GM20431 (cell line): ENCODE measurements around the gene ITPRID1.
"Not testable (repeated sequence)": the region's sequence is repeated elsewhere in the genome, so short reads cannot be mapped to it uniquely, and the experiment has no call there.

Source experiments
- in situ Hi-C: fragments of 300-500 bp; cut with MseI, MboI; formaldehyde crosslinking; loops from one replicate; pipeline ENCODE4 v1.15.0; 2020; ENCODE audit warnings: low sequenced_read_pairs; ENCODE audit not compliant: unreplicated experiment

The ITPRID1 gene

GRCh38 chr7:31512166-31512565, 1.7 kb upstream of the ITPRID1 start:
- in situ Hi-C loops, result no loop called here

DNA sequence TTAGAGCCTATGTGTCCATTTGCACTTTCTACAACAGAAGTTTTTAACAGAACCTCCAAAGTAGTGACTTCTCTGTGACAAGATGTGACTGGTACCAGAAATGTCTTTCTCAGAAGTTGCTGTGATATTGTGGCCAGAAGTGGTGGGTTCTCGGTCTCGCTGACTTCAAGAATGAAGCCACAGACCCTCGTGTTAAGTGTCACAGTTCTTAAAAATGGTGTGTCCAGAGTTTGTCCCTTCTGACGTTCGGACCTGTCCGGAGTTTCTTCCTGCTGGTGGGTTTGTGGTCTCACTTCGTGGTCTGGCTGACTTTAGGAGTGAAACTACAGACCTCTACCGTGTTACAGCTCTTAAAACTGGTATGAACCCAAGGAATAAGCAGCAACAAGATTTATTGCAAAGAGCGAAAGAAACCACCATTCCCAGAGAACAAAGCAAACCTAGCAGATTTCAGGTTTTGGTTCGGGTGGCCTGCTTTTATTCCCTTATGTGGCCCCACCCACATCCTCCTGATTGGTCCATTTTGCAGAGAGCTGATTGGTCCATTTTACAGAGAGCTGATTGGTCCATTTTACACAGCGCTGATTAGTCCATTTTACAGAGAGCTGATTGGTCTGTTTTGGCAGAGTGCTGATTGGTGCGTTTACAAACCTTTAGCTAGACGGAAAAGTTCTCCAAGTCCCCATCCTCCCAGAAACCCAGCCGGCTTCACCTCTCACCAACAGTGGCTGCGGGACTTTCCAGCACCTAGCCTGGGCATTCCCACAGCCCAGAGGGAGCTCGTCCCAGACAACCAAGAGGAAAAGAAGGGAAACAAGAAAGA, 3.0 kb downstream of the ITPRID1 start:
- in situ Hi-C loops, result no loop called here

GRCh38 chr7:31517513-31517912, 3.6 kb downstream of the ITPRID1 start:
- in situ Hi-C loops, result no loop called here

GRCh38 chr7:31518766-31519165, 4.9 kb downstream of the ITPRID1 start:
- in situ Hi-C loops, result no loop called here

DNA sequence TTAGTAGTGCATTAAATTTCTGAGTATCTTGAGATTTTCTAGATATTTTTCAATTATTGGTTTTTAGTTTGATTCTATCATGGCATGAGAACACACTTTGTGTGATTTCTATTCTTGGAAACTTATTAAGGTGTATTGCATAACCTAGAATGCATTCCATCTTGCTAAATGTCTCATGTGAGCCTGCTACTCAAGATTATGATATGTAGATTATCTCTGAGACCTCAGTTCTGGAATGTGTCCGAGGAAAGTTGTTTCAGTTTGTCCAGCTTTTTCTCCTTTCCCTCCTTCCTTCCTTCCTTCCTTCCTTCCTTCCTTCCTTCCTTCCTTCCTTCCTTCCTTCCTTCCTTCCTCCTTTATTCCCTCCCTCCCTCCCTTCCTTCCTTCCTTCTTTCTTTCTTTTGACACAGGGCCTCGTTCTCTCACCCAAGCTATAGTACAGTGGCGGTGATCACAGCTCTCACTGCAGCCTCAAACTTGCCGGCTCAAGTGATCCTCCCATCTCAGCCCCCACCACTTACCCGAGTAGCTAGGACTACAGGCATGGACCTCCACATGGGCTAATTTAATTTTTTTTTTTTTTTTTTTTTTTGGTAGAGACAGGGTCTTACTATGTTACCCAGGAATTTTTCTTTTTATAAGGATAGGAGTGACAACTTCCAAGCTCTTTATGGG, 7.6 kb downstream of the ITPRID1 start:
- in situ Hi-C loops, result no loop called here

GRCh38 chr7:31526864-31527263, 13.0 kb downstream of the ITPRID1 start:
- in situ Hi-C loops, result no loop called here

DNA sequence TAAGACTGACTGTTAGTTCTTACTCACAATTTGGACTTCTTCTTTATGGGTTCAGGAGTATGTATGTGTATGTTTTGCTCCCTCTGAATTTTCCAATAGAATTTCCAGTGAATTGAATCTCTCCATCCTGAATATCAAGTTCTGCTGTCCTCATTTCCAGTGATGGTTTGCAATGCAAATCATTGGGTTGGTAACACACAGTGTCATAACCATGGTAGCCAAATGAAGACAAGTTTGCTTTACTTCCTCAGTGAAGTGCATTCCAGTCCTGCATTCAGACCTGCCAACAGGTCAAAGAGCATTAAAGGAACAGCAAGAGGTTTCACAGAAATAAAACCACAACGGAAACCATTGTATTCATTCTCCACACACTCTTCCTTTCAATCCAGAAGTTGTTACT, 15.2 kb downstream of the ITPRID1 start:
- in situ Hi-C loops, result no loop called here

- in situ Hi-C loops, result not testable (repeated sequence)
Measured at GRCh38 chr7:31540651-31541185, 26.8 kb downstream of the ITPRID1 start.

DNA sequence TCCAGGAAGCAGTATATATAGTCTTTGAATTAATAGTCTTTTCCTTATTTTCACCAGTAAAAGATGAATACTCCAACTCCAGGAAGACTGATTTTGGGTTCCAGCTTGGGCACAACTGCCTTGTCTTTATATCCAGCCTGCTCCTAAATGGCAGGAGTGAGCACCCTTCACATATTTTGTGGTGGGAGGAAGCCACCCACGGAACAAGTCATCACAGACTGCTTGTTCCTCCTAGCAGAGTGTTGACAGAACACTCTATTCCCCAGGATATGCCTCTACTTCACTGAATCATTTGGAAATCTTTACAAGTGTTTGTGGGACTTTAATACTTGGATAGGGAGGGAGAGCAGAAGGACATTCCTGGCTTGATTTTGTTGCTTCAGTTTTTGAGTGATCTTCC, 31.7 kb downstream of the ITPRID1 start:
- in situ Hi-C loops, result no loop called here

- in situ Hi-C loops, result no loop called here
Measured at GRCh38 chr7:31549611-31550010, 35.7 kb downstream of the ITPRID1 start.

- in situ Hi-C loops, result no loop called here
Measured at GRCh38 chr7:31550432-31550831, 36.5 kb downstream of the ITPRID1 start.

- in situ Hi-C loops, result no loop called here
Measured at GRCh38 chr7:31553661-31554081, 39.8 kb downstream of the ITPRID1 start.

- in situ Hi-C loops, result no loop called here
Measured at GRCh38 chr7:31562002-31562401, 48.1 kb downstream of the ITPRID1 start.

- in situ Hi-C loops, result no loop called here
Measured at GRCh38 chr7:31563522-31563921, 49.6 kb downstream of the ITPRID1 start.

- in situ Hi-C loops, result no loop called here
Measured at GRCh38 chr7:31563951-31564350, 50.1 kb downstream of the ITPRID1 start.

DNA sequence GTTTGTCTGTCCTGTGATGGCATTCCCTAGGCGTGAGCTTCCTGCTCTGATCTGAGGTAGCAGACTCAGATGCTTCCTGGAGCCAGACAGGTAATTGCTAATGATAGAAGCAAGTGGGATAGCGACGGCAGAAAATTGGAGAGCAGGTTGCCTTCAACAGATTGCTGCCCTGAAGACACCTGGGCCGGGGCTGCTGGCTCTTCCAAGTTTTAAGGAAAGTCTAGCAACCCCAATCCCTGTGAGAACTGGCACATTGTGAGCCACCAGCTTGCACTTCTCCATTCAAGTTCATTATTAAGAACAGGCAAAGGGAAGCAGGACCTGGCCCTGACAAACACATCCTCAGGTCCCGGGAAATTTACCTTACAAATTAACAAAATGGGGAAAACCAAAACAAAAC, 50.8 kb downstream of the ITPRID1 start:
- in situ Hi-C loops, result no loop called here

GRCh38 chr7:31569528-31569927, 55.6 kb downstream of the ITPRID1 start:
- in situ Hi-C loops, result no loop called here

- in situ Hi-C loops, result no loop called here
Measured at GRCh38 chr7:31583526-31583925, 69.6 kb downstream of the ITPRID1 start.

- in situ Hi-C loops, result no loop called here
Measured at GRCh38 chr7:31583942-31584341, 70.1 kb downstream of the ITPRID1 start.

DNA sequence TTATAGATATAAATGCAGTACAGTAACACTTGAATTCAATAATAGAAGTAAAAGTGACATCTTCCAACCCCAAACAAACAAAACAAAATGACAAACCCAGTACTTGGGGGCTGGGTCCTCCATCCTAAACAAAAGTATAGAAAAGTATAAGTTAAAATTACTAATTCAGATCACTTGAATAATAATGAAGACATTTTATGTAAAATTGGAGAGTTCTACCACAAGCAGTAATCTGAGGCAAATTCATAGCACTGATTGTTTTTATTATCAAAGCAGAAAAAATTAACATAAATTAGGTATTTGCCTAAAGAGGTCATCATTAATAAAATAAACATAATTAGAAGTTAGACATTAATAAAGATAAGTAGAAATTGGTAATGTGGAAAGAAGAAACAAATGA, 81.5 kb downstream of the ITPRID1 start:
- in situ Hi-C loops, result no loop called here

DNA sequence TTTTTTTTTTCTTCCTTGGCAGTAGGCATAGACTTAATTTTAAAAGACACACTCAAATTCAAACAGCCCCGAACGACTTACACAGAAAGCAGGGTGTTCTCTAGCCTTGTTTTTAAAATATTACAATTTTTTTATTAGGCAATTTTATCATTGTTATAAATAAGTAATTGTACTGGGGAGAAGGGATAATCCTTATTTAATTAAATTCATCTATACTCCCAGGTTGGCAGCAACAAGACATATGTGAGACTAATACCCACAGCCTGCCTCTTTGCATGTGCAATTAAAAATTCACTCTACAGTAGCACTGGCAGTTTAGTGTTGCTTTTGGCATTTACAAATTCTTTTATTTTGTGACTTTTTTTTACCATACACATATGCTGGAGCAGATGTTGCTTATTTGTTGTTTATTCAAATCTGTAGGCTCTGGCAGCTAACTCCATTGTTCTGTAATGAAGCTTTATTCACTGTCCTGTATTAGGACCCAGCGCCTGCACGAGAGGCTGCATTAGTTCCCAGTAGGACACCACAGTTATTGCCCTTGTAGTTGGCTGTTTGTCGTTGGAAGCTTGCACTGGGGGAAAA, 88.2 kb downstream of the ITPRID1 start:
- in situ Hi-C loops, result no loop called here
